ENCODE data around the gene ARTN.
A peak's percentile ranks its signal among the peaks of the same experiment; 100 is the strongest.

ARTN gene

GRCh38 chr1:43970502-43970901 lies 36.9 kb downstream of the ARTN start:
- DNase-seq (ENCODE audit: low read depth, low spot score) = no peak

GRCh38 chr1:43970911-43971310 lies 37.3 kb downstream of the ARTN start:
- no peak for DNase-seq (ENCODE audit: low read depth, low spot score)

GRCh38 chr1:43971336-43971980 lies 37.9 kb downstream of the ARTN start:
- no peak for DNase-seq (ENCODE audit: low read depth, low spot score)

GRCh38 chr1:43973981-43974442 lies 40.4 kb downstream of the ARTN start:
- no peak for DNase-seq (ENCODE audit: low read depth, low spot score)

GRCh38 chr1:43974443-43975248 lies 41.0 kb downstream of the ARTN start, which contains the start of gene ATP6V0B:
ATP6V0B (plus strand) TSS chr1:43974960; CDS start chr1:43975041, 81 bp downstream.
- DNase-seq (ENCODE audit: low read depth, low spot score) = peak; percentile 85

DNA sequence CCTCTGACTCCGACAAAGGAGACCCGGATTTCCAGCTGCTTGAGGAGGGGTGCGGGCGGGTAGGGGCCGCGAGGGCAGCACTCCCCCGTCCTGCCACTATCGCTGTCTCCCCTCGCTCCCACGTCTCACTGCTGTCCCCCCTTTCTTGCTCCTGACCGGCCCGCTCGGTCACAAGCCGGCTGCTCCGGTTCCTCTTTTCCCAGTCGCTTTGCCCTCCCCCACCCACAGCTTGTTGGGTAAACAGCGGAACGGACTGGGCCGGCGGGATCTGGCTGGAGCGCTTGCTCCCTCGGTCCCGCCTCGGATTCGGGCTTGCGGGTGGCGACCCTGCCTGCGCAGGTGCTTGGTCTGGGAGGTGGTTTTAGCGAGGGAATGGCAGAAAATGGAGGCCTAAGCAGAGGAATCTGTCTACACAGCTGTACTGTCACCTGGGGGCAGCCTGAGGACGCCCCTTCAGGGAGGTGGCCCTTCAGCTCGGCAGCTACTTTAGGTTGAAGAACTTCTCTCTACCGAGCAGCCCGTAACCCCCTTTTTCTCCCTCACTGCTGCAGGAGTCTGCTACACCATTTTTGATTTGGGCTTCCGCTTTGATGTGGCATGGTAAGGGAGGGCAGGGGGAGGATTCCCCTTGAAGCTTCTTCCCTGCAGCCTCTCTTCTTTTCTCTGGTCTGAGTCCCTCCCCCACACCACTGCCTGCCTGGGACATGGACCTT lies 41.8 kb downstream of the ARTN start:
- no peak for DNase-seq (ENCODE audit: low read depth, low spot score)

DNA sequence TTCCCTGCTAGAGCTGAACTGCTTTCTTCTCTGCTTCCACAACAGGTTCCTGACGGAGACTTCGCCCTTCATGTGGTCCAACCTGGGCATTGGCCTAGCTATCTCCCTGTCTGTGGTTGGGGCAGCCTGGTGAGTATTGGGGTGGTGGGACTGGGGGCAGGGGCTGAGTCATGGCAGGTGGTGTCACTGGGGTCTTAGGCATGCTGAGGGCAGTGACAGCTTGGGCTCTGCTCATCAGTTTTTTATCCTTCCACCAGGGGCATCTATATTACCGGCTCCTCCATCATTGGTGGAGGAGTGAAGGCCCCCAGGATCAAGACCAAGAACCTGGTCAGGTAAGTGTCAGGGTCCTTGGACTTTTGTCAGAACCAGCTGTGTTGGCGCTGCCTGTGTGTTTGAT lies 42.4 kb downstream of the ARTN start:
- no peak for DNase-seq (ENCODE audit: low read depth, low spot score)

DNA sequence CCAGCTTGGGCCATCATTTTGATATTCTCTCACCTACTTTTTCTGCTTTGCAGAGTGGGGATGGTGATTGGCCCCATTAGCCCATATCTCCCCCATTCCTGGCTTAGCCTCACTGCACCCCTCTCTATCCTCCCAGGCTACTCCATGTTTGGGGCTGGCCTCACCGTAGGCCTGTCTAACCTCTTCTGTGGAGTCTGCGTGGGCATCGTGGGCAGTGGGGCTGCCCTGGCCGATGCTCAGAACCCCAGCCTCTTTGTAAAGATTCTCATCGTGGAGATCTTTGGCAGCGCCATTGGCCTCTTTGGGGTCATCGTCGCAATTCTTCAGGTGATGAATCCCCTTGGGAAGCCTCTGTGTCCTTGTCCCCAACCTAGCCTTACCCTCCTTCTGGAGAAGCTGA lies 43.3 kb downstream of the ARTN start:
- DNase-seq (ENCODE audit: low read depth, low spot score) = no peak

GRCh38 chr1:43977376-43978263 lies 44.0 kb downstream of the ARTN start:
- DNase-seq (ENCODE audit: low read depth, low spot score) = no peak

GRCh38 chr1:43978264-43978550 lies 44.6 kb downstream of the ARTN start:
- no peak for DNase-seq (ENCODE audit: low read depth, low spot score)

DNA sequence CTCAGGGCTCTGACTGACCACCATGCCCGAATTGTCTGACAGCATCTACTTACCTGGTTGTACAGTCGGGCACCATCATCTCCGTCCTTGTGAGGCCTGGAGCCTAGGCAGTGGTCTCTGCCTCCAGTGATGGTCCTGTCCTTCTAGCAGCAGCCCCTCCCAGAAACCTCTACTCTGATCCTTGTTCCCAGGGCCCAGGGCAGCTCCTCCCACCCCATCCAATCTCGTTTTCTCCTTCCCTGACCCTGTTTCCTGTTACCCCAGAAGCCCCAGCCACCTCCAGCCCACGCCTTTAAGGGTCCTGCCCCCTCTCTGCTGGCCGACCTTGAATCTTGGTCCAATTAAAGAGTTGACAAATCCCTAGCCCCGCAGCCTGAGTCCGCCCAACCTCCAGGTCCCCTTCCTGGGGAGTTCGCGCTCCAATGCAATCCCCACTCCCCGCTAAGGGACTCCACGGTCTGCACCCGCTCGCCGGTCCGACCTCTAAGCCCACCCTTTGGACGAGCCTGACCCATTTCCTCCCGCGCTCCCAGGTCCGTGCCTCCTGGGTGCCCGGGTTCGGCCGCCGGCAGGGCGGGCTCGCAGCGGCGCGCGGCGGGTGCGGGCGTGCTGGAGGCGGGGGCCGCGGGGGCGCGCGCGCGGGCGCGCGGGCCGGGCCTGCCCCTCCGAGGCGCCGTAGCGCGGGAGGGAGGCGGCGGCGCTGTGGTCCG lies 45.1 kb downstream of the ARTN start, which contains the start of gene B4GALT2:
TSS of gene B4GALT2 (plus strand) at position 660 of the 710 bp plus-strand sequence. CDS start 1,951 bp downstream, outside the sequence.
- no peak for DNase-seq (ENCODE audit: low read depth, low spot score)

GRCh38 chr1:43979261-43979527 lies 45.6 kb downstream of the ARTN start:
- no peak for DNase-seq (ENCODE audit: low read depth, low spot score)

- no peak for DNase-seq (ENCODE audit: low read depth, low spot score)
These were observed 46.1 kb downstream of the ARTN start for GRCh38 chr1:43979528-43980254.

DNA sequence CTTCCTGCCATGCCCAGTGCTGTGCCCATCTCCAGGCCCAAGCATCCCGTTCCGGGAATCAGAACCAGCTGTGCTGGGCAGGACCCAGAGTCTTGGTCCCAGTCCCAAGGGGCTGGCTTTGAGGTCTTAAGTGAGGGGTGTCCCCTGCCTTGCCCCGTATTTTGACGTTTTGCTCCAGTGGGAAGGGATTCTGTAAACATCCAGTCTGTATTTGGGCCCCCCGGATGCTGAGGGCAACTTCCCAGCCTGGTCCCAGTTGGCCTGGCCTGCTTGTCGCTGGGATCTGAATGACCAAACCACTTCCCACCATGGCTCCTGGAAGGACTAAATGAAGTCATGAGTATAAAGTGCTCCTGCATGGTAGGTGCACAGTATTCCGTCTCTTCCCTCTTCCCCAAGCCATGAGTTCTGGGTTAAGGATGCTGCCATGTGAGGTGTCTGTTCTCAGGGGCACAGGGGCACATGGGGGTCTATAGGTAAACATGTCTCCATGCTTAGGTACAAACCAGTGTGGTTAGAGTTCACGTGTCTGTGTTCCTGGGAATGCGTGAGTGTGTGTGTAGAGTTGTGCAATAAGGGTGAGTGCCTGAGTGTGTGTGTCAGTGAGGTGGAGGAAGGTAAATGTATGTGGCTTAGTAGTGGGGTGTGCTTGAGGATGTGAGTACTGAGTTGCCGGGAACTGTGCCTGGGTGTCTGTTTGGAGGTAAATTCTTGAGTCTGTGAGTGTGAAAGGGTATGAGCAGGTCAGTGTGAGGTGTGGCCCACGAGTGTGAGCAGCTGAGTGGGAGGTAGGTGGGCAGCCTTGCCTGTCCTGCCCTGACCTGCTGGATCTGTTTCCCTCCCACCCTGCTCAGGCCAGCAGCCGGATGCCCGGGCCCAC lies 46.9 kb downstream of the ARTN start:
- DNase-seq (ENCODE audit: low read depth, low spot score) = no peak

GRCh38 chr1:43981135-43981491 lies 47.5 kb downstream of the ARTN start:
- no peak for DNase-seq (ENCODE audit: low read depth, low spot score)

DNA sequence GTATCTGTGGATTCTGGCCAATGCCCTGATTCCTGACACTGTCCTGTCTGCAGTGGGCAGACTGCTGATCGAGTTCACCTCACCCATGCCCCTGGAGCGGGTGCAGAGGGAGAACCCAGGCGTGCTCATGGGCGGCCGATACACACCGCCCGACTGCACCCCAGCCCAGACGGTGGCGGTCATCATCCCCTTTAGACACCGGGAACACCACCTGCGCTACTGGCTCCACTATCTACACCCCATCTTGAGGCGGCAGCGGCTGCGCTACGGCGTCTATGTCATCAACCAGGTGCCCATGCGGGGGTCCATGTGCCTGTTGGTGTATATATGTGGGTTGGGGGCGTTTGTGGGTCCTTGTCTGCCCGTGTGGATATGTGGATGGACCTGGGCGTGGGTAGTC lies 48.0 kb downstream of the ARTN start:
- no peak for DNase-seq (ENCODE audit: low read depth, low spot score)

- DNase-seq (ENCODE audit: low read depth, low spot score) = no peak
These were observed 48.6 kb downstream of the ARTN start for GRCh38 chr1:43982241-43982640.

- no peak for DNase-seq (ENCODE audit: low read depth, low spot score)
These were observed 49.2 kb downstream of the ARTN start for GRCh38 chr1:43982808-43983207.

- no peak for DNase-seq (ENCODE audit: low read depth, low spot score)
These were observed 49.8 kb downstream of the ARTN start for GRCh38 chr1:43983253-43983899.

All from iPS DF 19.7 (cell line).